Uterus (tissue), 4 donors: Measurements from ENCODE around the gene NOLC1. TPM values are rescaled to one million over a fixed set of nuclear protein-coding genes. Genes with fewer than 3 reads are reported as not detected.

ENCODE experiments used
- DNase-seq, 2 donors: peaks; one replicate each; pipeline ENCODE4 v3.0.0-alpha.2; 2019 to 2020
- H3K27ac ChIP-seq, 2 donors: fragments of 200-600 bp; sonication (generic); 1 replicate in 1 of 2; 2 replicates in 1 of 2; pipeline ENCODE4 v1.5.1; 2016 to 2018
- H3K27me3 ChIP-seq, 2 donors: fragments of 200-600 bp; sonication (generic); one replicate each; pipeline ENCODE4 v1.5.1; 2018 to 2019; ENCODE audit warnings: control low read depth in 1 of 2
- H3K36me3 ChIP-seq, 2 donors: fragments of 200-600 bp; sonication (generic); one replicate each; pipeline ENCODE4 v1.5.1; 2019; ENCODE audit warnings: control low read depth in 1 of 2
- H3K4me1 ChIP-seq, 2 donors: fragments of 200-600 bp; sonication (generic); one replicate each; pipeline ENCODE4 v1.5.1; 2018 to 2019; ENCODE audit warnings: control low read depth in 1 of 2
- H3K4me3 ChIP-seq, 2 donors: fragments of 200-600 bp; sonication (generic); 1 replicate in 1 of 2; 2 replicates in 1 of 2; pipeline ENCODE4 v1.5.1; 2018 to 2019; ENCODE audit warnings: mild to moderate bottlenecking in 1 of 2
- H3K9me3 ChIP-seq, 2 donors: fragments of 200-600 bp; sonication (generic); one replicate each; pipeline ENCODE4 v1.5.1; 2019; ENCODE audit warnings: control low read depth in 1 of 2
- POLR2A ChIP-seq, 2 donors: fragments of 450-650 bp; IDR thresholded peaks; one replicate each; pipeline ENCODE4 v1.6.1; 2016; ENCODE audit warnings: antibody characterized with exemption in 2 of 2, mild to moderate bottlenecking in 1 of 2, moderate library complexity in 1 of 2
- intact Hi-C: fragments of 100-400 bp; cut with DNase I; formaldehyde crosslinking; loops from one replicate; pipeline ENCODE4 v1.15.1; 2023; ENCODE audit warnings: low total_unique reads
- total RNA-seq, 4 donors: library from RNA; depleted of rRNA in 3 of 4; stranded (reverse); fragments of >200 nt in 3 of 4; gene quantifications; one replicate each; pipeline versions ENCODE4 v1.1.0 to v1.2.4, GENCODE V29; 2014 to 2023
- TF ChIP-seq, protein P1 (sequence below), 4 experiments: fragments of 200-600 bp in 2 of 4; fragments of 450-650 bp in 2 of 4; sonication (generic) in 2 of 4; IDR thresholded peaks; one replicate each; pipeline ENCODE4 v1.5.1; 2016 to 2019; ENCODE audit warnings: antibody characterized with exemption in 4 of 4, mild to moderate bottlenecking in 2 of 4, moderate library complexity in 1 of 4
- donor health status: DM: yes; HTN: yes; CAD: no.

The NOLC1 gene
- total RNA-seq, 4 donors from 2014 or later = 15.4 to 54.0 (median 27.4) TPM

- intact Hi-C loops = no loop called here
- Histone ChIP-seq H3K4me1 (peaks cover 0 to 34% of the 10 kb centered on the region in 2 donors), H3K9me3 (no peaks in the 10 kb centered on the region), H3K36me3 (no peaks in the 10 kb centered on the region), H3K27me3 (no peaks in the 10 kb centered on the region), H3K27ac (peak overlapping the region; percentile 98 to 100), H3K4me3 (peak overlapping the region; percentile 84 to 93)
- TF ChIP-seq, protein P1, sequence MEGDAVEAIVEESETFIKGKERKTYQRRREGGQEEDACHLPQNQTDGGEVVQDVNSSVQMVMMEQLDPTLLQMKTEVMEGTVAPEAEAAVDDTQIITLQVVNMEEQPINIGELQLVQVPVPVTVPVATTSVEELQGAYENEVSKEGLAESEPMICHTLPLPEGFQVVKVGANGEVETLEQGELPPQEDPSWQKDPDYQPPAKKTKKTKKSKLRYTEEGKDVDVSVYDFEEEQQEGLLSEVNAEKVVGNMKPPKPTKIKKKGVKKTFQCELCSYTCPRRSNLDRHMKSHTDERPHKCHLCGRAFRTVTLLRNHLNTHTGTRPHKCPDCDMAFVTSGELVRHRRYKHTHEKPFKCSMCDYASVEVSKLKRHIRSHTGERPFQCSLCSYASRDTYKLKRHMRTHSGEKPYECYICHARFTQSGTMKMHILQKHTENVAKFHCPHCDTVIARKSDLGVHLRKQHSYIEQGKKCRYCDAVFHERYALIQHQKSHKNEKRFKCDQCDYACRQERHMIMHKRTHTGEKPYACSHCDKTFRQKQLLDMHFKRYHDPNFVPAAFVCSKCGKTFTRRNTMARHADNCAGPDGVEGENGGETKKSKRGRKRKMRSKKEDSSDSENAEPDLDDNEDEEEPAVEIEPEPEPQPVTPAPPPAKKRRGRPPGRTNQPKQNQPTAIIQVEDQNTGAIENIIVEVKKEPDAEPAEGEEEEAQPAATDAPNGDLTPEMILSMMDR (IDR thresholded peaks at IDR 0.05) = no peak
- TF ChIP-seq POLR2A (IDR thresholded peaks at IDR 0.05) = no peak
- peak; percentile 55 to 58 for DNase-seq
Measured at GRCh38 chr10:102118867-102119266, 33.3 kb upstream of the NOLC1 start.

DNA sequence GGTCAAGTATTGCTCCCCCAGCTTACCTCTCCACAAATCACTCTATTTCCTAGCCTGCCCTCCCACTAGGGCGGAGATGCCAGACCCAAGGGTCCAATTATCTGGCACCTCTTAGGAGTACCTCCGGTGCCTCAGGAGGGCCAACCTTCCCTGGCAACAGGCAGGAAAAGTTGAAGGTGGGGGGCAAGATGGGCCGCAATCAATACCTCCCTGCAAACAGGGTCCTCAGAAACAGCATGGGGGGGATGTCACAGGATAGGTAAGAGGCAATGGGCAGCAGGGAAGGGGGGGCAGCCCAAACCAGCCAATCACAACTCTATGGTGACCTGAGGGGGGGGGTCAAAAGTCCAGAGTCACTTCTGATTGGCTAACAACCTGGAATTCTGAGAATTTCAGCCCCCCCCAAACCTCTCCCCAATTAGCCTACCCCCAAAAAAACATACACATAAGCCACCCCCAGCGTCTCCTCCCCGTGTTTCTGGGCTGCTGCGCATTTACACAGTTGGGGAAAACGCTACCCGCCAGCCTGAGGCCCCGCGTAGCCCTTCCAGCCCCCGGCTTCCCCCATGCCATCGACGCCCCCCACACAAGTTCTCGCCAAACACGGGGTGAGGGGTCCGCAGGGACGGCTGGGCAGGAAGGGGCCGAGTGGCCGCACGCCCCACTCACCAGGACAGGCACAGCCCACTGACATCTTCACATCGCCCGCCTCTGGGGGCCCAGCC, 32.6 kb upstream of the NOLC1 start:
- intact Hi-C loops = no loop called here
- Histone ChIP-seq H3K9me3 (no peaks in the 10 kb centered on the region), H3K27ac (peak overlapping the region; percentile 98 to 100), H3K27me3 (no peaks in the 10 kb centered on the region), H3K4me3 (peak overlapping the region; percentile 84 to 93), H3K4me1 (peaks cover 0 to 34% of the 10 kb centered on the region in 2 donors), H3K36me3 (no peaks in the 10 kb centered on the region)
- peak; percentile 80 to 88 for DNase-seq
- TF ChIP-seq POLR2A (IDR thresholded peaks at IDR 0.05) = no peak
- TF ChIP-seq, protein P1 (IDR thresholded peaks at IDR 0.05) = no peak

- Histone ChIP-seq H3K27me3 (no peaks in the 10 kb centered on the region), H3K4me1 (peaks cover 0 to 31% of the 10 kb centered on the region in 2 donors), H3K36me3 (no peaks in the 10 kb centered on the region), H3K27ac (peak within 1 kb of the TSS; percentile 98 to 100), H3K9me3 (no peaks in the 10 kb centered on the region), H3K4me3 (peak within 1 kb of the TSS; percentile 84 to 93)
- peak; percentile 95 to 96 for TF ChIP-seq POLR2A (IDR thresholded peaks at IDR 0.05)
- TF ChIP-seq, protein P1 (IDR thresholded peaks at IDR 0.05) = peak in 3 of 4 experiments; percentile 14 to 36 (median 25)
- peak; percentile 78 to 81 for DNase-seq
- intact Hi-C loops = no loop called here
Measured at GRCh38 chr10:102120142-102120990, 31.8 kb upstream of the NOLC1 start, which contains the start of gene LDB1. LDB1 (minus strand) TSS chr10:102120368; CDS start chr10:102120110, 258 bp downstream.

DNA sequence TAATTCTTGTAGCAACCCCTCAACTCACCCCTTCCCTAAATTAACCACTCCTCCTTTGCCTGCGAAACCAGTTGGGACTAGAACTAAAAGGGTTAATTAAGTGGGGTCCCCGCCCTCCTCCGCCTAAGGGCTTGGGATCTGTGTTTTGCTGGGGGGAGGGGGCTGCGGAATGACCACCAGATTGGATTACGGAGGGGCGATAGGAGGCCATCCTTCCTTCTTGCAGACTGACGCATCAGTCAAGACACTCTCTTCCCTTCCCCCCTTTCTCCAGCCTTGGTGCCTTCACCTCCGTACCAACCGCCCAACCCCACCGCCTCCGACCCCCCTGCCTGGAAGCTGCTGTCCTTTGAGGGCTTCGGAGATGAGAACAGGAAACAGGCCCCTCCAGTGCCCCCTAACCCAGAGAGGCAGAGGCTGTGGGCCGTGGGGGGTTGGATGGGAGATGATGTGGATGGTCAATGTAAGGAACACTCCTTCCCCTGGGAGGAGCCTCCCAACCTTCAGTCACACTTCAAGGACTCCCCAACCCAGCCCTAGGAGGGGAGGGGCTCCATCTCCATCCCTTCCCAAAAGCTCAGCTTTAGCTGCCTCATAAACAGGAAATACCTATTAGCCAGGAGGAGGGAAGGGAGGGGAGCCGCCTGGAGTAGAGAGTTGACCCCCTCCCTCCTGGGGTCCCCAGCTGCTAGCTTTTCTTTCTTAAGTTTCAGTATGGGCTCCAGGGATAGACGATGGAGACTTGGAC, 31.0 kb upstream of the NOLC1 start:
- H3K27me3 ChIP-seq = no peaks in the 10 kb centered on the region
- H3K27ac ChIP-seq = peak overlapping the region; percentile 98 to 100
- TF ChIP-seq, protein P1 (IDR thresholded peaks at IDR 0.05) = no peak
- TF ChIP-seq POLR2A (IDR thresholded peaks at IDR 0.05) = peak in 1 of 2 donors; percentile 85
- H3K4me3 ChIP-seq = peak overlapping the region; percentile 84 to 93
- no peaks in the 10 kb centered on the region for H3K36me3 ChIP-seq
- DNase-seq = peak; percentile 85 to 95
- H3K4me1 ChIP-seq = peaks cover 0 to 25% of the 10 kb centered on the region in 2 donors
- intact Hi-C loops = no loop called here
- no peaks in the 10 kb centered on the region for H3K9me3 ChIP-seq
